GM10266 (cell line): Measurements from ENCODE around the gene CCL14.

Source experiments
- DNase-seq: peaks from one replicate; pipeline ENCODE4 v3.0.0; 2012; ENCODE audit errors: extremely low spot score
- TF ChIP-seq, protein P1 (sequence below): IDR thresholded peaks from 2 replicates; pipeline ENCODE4 v1.5.1; 2012; ENCODE audit warnings: mild to moderate bottlenecking, low read depth; ENCODE audit not compliant: control insufficient read depth, insufficient read depth; ENCODE audit errors: missing control alignments

CCL14 gene

DNA sequence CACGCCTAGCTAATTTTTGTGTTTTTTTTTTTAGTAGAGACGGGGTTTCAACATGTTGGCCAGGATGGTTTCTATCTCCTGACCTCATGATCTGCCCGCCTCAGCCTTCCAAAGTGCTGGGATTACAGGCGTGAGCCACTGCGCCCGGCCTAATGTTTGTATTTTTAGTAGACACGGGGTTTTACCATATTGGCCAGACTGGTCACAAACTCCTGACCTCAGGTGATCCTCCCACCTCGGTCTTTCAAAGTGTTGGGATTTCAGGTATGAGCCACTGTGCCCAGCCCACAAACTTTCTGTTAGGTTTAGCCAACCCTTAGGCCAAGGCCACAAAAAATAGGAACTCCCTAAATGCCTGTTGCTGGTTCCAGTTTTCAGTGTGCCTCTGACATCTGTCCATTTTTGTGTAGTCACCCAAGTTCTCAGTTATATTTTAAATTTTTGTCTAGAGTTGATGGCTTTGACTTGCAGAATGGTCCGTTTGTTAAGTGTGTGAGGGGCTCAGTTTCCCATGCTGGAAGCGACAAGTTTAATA lies 17.9 kb downstream of the CCL14 start:
- DNase-seq: no peak
- TF ChIP-seq, protein P1, sequence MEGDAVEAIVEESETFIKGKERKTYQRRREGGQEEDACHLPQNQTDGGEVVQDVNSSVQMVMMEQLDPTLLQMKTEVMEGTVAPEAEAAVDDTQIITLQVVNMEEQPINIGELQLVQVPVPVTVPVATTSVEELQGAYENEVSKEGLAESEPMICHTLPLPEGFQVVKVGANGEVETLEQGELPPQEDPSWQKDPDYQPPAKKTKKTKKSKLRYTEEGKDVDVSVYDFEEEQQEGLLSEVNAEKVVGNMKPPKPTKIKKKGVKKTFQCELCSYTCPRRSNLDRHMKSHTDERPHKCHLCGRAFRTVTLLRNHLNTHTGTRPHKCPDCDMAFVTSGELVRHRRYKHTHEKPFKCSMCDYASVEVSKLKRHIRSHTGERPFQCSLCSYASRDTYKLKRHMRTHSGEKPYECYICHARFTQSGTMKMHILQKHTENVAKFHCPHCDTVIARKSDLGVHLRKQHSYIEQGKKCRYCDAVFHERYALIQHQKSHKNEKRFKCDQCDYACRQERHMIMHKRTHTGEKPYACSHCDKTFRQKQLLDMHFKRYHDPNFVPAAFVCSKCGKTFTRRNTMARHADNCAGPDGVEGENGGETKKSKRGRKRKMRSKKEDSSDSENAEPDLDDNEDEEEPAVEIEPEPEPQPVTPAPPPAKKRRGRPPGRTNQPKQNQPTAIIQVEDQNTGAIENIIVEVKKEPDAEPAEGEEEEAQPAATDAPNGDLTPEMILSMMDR: no peak

DNA sequence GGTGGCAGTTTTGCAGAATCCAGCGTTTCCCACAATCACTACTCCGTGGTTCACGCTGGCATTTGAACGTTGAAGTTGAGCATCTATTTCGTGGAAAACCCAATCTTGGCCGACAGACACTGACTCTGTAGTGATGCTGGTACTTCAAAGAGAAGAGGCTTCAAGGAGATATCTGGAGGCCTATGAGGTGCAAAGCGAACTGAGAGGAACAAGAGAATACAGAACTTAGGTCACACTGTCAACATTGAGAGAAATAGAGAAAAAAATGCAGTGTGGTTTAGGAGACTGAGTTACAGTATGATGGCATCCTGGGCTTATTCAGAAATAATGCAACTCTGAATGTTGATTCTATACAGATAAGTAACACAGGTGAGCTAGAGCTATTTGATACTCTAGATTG lies 21.3 kb downstream of the CCL14 start:
- TF ChIP-seq, protein P1: no peak
- no peak for DNase-seq

DNA sequence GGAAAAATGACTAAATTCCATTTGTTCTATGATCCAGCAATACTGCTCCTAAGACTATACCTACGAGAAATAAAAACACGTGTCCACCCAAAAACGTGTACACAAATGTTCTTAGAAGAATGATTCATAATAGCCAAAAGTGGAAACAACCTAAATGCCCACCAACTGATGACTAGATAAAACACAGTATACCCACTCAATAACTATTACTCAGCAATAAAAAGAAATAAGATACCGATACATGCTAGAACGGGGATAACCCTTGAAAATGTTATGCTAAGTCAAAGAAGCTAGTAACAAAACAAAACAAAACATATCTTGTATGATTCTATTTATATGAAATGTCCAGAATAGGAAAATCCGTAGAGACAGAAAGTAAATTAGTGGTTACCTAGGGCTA lies 22.9 kb downstream of the CCL14 start:
- TF ChIP-seq, protein P1: no peak
- DNase-seq: no peak

DNA sequence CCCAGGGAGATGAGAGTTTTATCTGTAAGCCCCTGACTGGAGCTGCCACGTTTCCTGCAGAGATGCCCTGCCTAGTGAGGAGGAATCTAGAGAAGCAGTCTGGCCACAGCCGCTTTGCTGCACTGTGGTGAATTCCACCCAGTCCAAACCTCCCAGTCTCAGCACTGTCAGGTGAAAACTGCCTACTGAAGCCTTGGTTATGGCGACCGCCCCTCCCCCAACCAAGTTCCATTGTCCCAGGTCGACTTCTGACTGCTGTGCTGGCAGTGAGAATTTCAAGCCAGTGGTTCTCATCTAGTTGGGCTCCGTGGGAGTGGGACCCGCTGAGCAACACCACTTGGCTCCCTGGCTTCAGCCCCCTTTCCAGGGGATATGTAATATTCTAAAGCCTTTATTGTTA lies 32.8 kb downstream of the CCL14 start:
- no peak for DNase-seq
- TF ChIP-seq, protein P1: no peak

DNA sequence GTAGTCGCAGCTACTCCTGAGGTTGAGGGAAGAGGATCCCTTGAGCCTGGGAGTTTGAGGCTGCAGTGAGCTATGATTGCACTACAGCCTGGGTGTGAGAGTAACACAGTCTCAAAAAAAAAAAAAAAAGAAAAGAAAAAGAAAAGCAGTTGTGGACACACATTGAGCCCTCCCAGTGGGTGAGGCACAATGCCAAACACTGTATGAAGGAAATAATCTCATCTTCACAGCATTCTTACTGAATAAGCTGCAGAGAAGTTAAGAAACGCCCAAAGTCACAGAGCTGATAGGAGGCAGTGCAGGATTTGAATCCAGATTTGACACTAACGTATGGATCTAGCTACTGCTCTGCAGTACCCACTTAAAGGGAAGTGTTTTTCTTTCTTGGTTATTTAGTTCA lies 37.1 kb downstream of the CCL14 start:
- DNase-seq: no peak
- TF ChIP-seq, protein P1: no peak

DNA sequence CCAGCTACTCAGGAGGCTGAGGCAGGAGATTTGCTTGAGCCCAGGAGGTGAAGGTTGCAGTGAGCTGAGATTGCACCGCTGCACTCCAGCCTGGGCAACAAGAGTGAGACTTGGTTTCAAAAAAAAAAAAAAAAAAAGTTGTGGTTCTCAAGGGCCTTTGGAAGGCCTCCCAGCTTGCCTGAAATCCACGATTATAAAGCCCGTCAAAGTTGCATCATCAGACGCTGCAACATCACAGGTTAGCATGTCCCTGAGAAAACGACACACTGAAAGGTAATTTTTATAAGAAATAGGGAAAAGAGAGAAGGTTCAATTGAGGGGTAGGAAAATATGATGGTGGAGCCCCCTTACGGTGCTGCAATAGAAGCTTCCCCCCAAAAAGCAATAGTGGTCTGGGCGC lies 38.4 kb downstream of the CCL14 start:
- TF ChIP-seq, protein P1: no peak
- no peak for DNase-seq

DNA sequence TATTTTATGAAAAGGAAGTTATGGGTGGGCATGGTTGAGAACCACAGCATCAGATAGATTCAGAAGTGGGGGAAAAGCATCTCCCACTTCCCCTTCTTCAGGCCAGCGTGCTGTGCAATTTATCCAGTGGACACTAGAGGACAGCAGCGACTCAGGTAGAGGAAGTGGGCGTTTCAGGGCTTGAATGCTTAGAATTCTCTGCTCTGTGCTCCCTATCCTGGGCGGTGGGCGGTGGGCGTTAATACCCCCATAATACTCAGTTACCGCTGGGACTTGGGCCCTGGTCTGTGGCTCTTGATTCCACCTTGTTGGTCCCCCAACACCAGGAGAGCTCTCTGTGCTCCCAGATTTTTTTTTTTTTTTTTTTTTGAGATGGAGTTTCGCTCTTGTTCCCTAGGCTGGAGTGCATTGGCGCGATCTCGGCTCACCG lies 39.4 kb downstream of the CCL14 start:
- TF ChIP-seq, protein P1: peak; percentile 94

More for the DNA sequence above, 39.4 kb downstream of the CCL14 start:
- DNase-seq: peak; percentile 48
